Neutrophil (primary cell): Measurements from ENCODE around the gene KDM7A.

Experiments used
- H3K27ac ChIP-seq: fragments of 200-600 bp; sonication (generic); 2 replicates; pipeline ENCODE4 v1.5.1; 2016; ENCODE audit warnings: mild to moderate bottlenecking, moderate library complexity
- H3K27me3 ChIP-seq: fragments of 200-600 bp; sonication (generic); 2 replicates; pipeline ENCODE4 v1.6.0; 2016; ENCODE audit warnings: mild to moderate bottlenecking
- H3K36me3 ChIP-seq: fragments of 200-600 bp; sonication (generic); 2 replicates; pipeline ENCODE4 v1.5.1; 2017
- H3K4me1 ChIP-seq, 2 experiments: fragments of 200-600 bp in 1 of 2; sonication (generic) in 1 of 2; 1 replicate in 1 of 2; 2 replicates in 1 of 2; pipeline versions ENCODE4 v1.5.1 to v1.6.1; 2013 to 2016; ENCODE audit warnings: low read depth in 1 of 2, low read length in 1 of 2, mild to moderate bottlenecking in 1 of 2, moderate library complexity in 1 of 2; ENCODE audit not compliant: control insufficient read depth in 1 of 2, insufficient read depth in 1 of 2
- H3K4me3 ChIP-seq, 2 experiments: fragments of 200-600 bp in 1 of 2; sonication (generic) in 1 of 2; 1 replicate in 1 of 2; 2 replicates in 1 of 2; pipeline ENCODE4 v1.5.1; 2013 to 2016; ENCODE audit warnings: low read depth in 1 of 2, low read length in 1 of 2, mild to moderate bottlenecking in 1 of 2, moderate library complexity in 1 of 2
- H3K9me3 ChIP-seq: fragments of 200-600 bp; sonication (generic); 2 replicates; pipeline ENCODE4 v1.5.1; 2016
- CTCF ChIP-seq: fragments of 200-600 bp; sonication (generic); IDR thresholded peaks from 2 replicates; pipeline ENCODE4 v1.5.1; 2016; ENCODE audit warnings: antibody characterized with exemption

The KDM7A gene

GRCh38 chr7:140047197-140047596 is 129.6 kb downstream of the KDM7A start:
- no peaks in the 10 kb centered on the region for H3K9me3 ChIP-seq
- H3K27me3 ChIP-seq, result no peaks in the 10 kb centered on the region
- H3K36me3 ChIP-seq, result peaks cover 35% of the 10 kb centered on the region
- H3K4me3 ChIP-seq, result no peak overlapping the region
- no peak overlapping the region for H3K27ac ChIP-seq
- H3K4me1 ChIP-seq, result no peaks in the 10 kb centered on the region
- no peak for TF ChIP-seq CTCF

- H3K27me3 ChIP-seq, result no peaks in the 10 kb centered on the region
- no peaks in the 10 kb centered on the region for H3K9me3 ChIP-seq
- no peaks in the 10 kb centered on the region for H3K4me1 ChIP-seq
- no peak overlapping the region for H3K4me3 ChIP-seq
- no peak for TF ChIP-seq CTCF
- no peak overlapping the region for H3K27ac ChIP-seq
- H3K36me3 ChIP-seq, result peaks cover 50% of the 10 kb centered on the region
These were observed 131.1 kb downstream of the KDM7A start for GRCh38 chr7:140045697-140046096.

- Histone ChIP-seq H3K9me3 (no peaks in the 10 kb centered on the region), H3K27ac (no peak overlapping the region)
- TF ChIP-seq CTCF, result no peak
These were observed 132.5 kb downstream of the KDM7A start for GRCh38 chr7:140044251-140044650.

GRCh38 chr7:140042386-140042670 is 134.5 kb downstream of the KDM7A start:
- H3K27me3 ChIP-seq, result no peaks in the 10 kb centered on the region
- H3K4me3 ChIP-seq, result no peak overlapping the region
- TF ChIP-seq CTCF, result no peak
- H3K4me1 ChIP-seq, result no peaks in the 10 kb centered on the region
- H3K36me3 ChIP-seq, result peaks cover 74% of the 10 kb centered on the region
- no peaks in the 10 kb centered on the region for H3K9me3 ChIP-seq
- no peak overlapping the region for H3K27ac ChIP-seq

More at GRCh38 chr7:140044251-140044650, 132.5 kb downstream of the KDM7A start:
- H3K36me3 ChIP-seq, result peaks cover 64% of the 10 kb centered on the region
- H3K4me1 ChIP-seq, result no peaks in the 10 kb centered on the region
- H3K4me3 ChIP-seq, result no peak overlapping the region
- H3K27me3 ChIP-seq, result no peaks in the 10 kb centered on the region

GRCh38 chr7:140041659-140042385 is 135.0 kb downstream of the KDM7A start:
- H3K4me3 ChIP-seq, result no peak overlapping the region
- H3K27ac ChIP-seq, result no peak overlapping the region
- peaks cover 75% of the 10 kb centered on the region for H3K36me3 ChIP-seq

More at GRCh38 chr7:140041659-140042385, 135.0 kb downstream of the KDM7A start:
- no peaks in the 10 kb centered on the region for H3K4me1 ChIP-seq
- no peaks in the 10 kb centered on the region for H3K27me3 ChIP-seq
- no peak for TF ChIP-seq CTCF
- H3K9me3 ChIP-seq, result no peaks in the 10 kb centered on the region
